Epithelial cell of esophagus (primary cell): ENCODE measurements around the gene PSMG2.

Experiments
- DNase-seq: peaks from one replicate; pipeline ENCODE4 v3.0.0; 2010; ENCODE audit warnings: low read depth
- H3K4me3 ChIP-seq: 2 replicates; pipeline ENCODE4 v1.5.1; 2011; ENCODE audit warnings: mild to moderate bottlenecking, low read length, control low read depth
- CTCF ChIP-seq: IDR thresholded peaks from 2 replicates; pipeline ENCODE4 v1.5.1; 2011; ENCODE audit warnings: low read depth, mild to moderate bottlenecking, low read length, control low read depth, inconsistent platforms; ENCODE audit not compliant: insufficient read depth; ENCODE audit errors: missing control alignments

Gene PSMG2

GRCh38 chr18:12770469-12771219 is 67.8 kb downstream of the PSMG2 start:
- peak; percentile 89 for DNase-seq
- TF ChIP-seq CTCF = no peak
- H3K4me3 ChIP-seq = no peak overlapping the region

GRCh38 chr18:12772111-12772510 is 69.3 kb downstream of the PSMG2 start:
- no peak for TF ChIP-seq CTCF
- no peak for DNase-seq
- no peak overlapping the region for H3K4me3 ChIP-seq

- DNase-seq = no peak
- no peak overlapping the region for H3K4me3 ChIP-seq
- no peak for TF ChIP-seq CTCF
Observed at GRCh38 chr18:12773369-12773768, 70.5 kb downstream of the PSMG2 start.

- H3K4me3 ChIP-seq = no peak overlapping the region
- no peak for DNase-seq
- TF ChIP-seq CTCF = no peak
Observed at GRCh38 chr18:12774982-12775381, 72.1 kb downstream of the PSMG2 start.
